Activated gamma-delta T cell treated with Interleukin-2 at 50 U/mL for 16 hours (primary cell): ENCODE measurements around the gene GNAL.
"Not testable (repeated sequence)": the region's sequence is repeated elsewhere in the genome, so short reads cannot be mapped to it uniquely, and the experiment has no call there.

Experiments used
- DNase-seq: peaks from one replicate; pipeline ENCODE4 v3.0.0-alpha.2; 2020

Gene GNAL

GRCh38 chr18:11669948-11670275 lies 19.2 kb upstream of the GNAL start:
- DNase-seq, result no peak

- DNase-seq, result no peak
These were observed 17.9 kb upstream of the GNAL start for GRCh38 chr18:11671156-11671555.

- DNase-seq, result no peak
These were observed 16.9 kb upstream of the GNAL start for GRCh38 chr18:11672198-11672597.

- DNase-seq, result no peak
These were observed 16.1 kb upstream of the GNAL start for GRCh38 chr18:11672846-11673454.

- DNase-seq, result no peak
These were observed 15.5 kb upstream of the GNAL start for GRCh38 chr18:11673560-11673959.

- DNase-seq, result no peak
These were observed 14.9 kb upstream of the GNAL start for GRCh38 chr18:11674119-11674518.

- DNase-seq, result no peak
These were observed 12.7 kb upstream of the GNAL start for GRCh38 chr18:11676386-11676785.

- no peak for DNase-seq
These were observed 12.2 kb upstream of the GNAL start for GRCh38 chr18:11676867-11677266.

- no peak for DNase-seq
These were observed 10.9 kb upstream of the GNAL start for GRCh38 chr18:11678211-11678610.

GRCh38 chr18:11689669-11690565 lies 853 bp downstream of the GNAL start:
- no peak for DNase-seq

- DNase-seq, result not testable (repeated sequence)
These were observed 1.6 kb downstream of the GNAL start for GRCh38 chr18:11690660-11691059.

GRCh38 chr18:11695736-11696135 lies 6.7 kb downstream of the GNAL start:
- no peak for DNase-seq

- no peak for DNase-seq
These were observed 7.4 kb downstream of the GNAL start for GRCh38 chr18:11696451-11696850.

GRCh38 chr18:11700876-11701275 lies 11.8 kb downstream of the GNAL start:
- DNase-seq, result no peak

- DNase-seq, result no peak
These were observed 21.5 kb downstream of the GNAL start for GRCh38 chr18:11710578-11710977.

- DNase-seq, result no peak
These were observed 24.7 kb downstream of the GNAL start for GRCh38 chr18:11713756-11714155.

GRCh38 chr18:11714244-11714918 lies 25.3 kb downstream of the GNAL start:
- no peak for DNase-seq

- not testable (repeated sequence) for DNase-seq
These were observed 27.8 kb downstream of the GNAL start for GRCh38 chr18:11716767-11717315.

GRCh38 chr18:11719050-11719449 lies 30.0 kb downstream of the GNAL start:
- no peak for DNase-seq

GRCh38 chr18:11719621-11720020 lies 30.6 kb downstream of the GNAL start:
- no peak for DNase-seq

GRCh38 chr18:11721720-11722119 lies 32.7 kb downstream of the GNAL start:
- no peak for DNase-seq

- no peak for DNase-seq
These were observed 35.7 kb downstream of the GNAL start for GRCh38 chr18:11724781-11725180.

- DNase-seq, result no peak
These were observed 37.5 kb downstream of the GNAL start for GRCh38 chr18:11726556-11726955.

- no peak for DNase-seq
These were observed 39.2 kb downstream of the GNAL start for GRCh38 chr18:11728249-11728648.
